Testis (tissue), 2 donors: Measurements from ENCODE around the gene ACTA2.

Experiments
- CTCF ChIP-seq, 3 experiments: fragments of 450-650 bp in 2 of 3; fragments of 200-600 bp in 1 of 3; sonication (generic) in 1 of 3; IDR thresholded peaks; one replicate each; pipeline ENCODE4 v1.5.1; 2016 to 2019; ENCODE audit warnings: antibody characterized with exemption in 3 of 3, mild to moderate bottlenecking in 2 of 3, moderate library complexity in 1 of 3
- POLR2A ChIP-seq: fragments of 450-650 bp; IDR thresholded peaks from one replicate; pipeline ENCODE4 v1.6.1; 2017; ENCODE audit warnings: antibody characterized with exemption, mild to moderate bottlenecking, moderate library complexity

- no peak for TF ChIP-seq CTCF (IDR thresholded peaks at IDR 0.05)
- TF ChIP-seq POLR2A, result no peak
These were observed 29.1 kb downstream of the ACTA2 start for GRCh38 chr10:88923520-88923919.
